Coronary artery (tissue), 2 donors: ENCODE results near the gene MED27.

Source experiments
- DNase-seq: peaks from one replicate; pipeline ENCODE4 v3.0.0-alpha.2; 2017; ENCODE audit warnings: low spot score
- H3K27ac ChIP-seq, 2 donors: fragments of 200-600 bp; sonication (generic); one replicate each; pipeline ENCODE4 v1.5.1; 2016 to 2019
- H3K4me3 ChIP-seq: fragments of 200-600 bp; sonication (generic); 2 replicates; pipeline ENCODE4 v1.5.1; 2016; ENCODE audit warnings: mild to moderate bottlenecking, moderate library complexity
- CTCF ChIP-seq: fragments of 200-600 bp; sonication (generic); IDR thresholded peaks from one replicate; pipeline ENCODE4 v1.5.1; 2019; ENCODE audit warnings: antibody characterized with exemption

The MED27 gene

DNA sequence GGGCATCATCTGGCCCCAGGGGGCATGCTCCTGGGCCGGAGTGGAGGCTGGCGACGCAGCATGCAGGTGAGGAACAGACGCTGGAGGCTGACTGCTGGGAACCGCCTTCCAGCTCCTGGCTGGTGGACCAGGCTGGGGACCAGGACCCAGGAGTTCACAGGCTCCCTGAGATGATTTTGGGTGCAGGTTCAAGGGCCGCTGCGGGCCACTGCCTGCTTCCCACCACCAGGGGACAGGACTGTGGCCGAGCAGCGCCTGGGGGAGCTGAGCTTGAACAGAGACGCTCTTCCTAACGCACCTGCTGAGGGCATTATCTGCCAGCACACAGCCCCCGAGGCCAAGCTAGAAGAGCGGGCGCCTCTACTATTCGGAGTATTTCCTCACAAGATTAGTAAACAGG is 207.7 kb downstream of the MED27 start:
- TF ChIP-seq CTCF: no peak
- no peak for DNase-seq
- no peak overlapping the region for H3K27ac ChIP-seq
- no peak overlapping the region for H3K4me3 ChIP-seq

- no peak for DNase-seq
- Histone ChIP-seq H3K27ac (no peak overlapping the region), H3K4me3 (no peak overlapping the region)
- TF ChIP-seq CTCF: no peak
These were observed 209.5 kb downstream of the MED27 start for GRCh38 chr9:131870156-131870555.

- Histone ChIP-seq H3K27ac (no peak overlapping the region), H3K4me3 (no peak overlapping the region)
- TF ChIP-seq CTCF: no peak
- DNase-seq: no peak
These were observed 210.3 kb downstream of the MED27 start for GRCh38 chr9:131869348-131869747.

- TF ChIP-seq CTCF: no peak
- H3K27ac ChIP-seq: no peak overlapping the region
- no peak overlapping the region for H3K4me3 ChIP-seq
- no peak for DNase-seq
These were observed 210.9 kb downstream of the MED27 start for GRCh38 chr9:131868766-131869165.

- DNase-seq: no peak
- Histone ChIP-seq H3K4me3 (no peak overlapping the region), H3K27ac (no peak overlapping the region)
- no peak for TF ChIP-seq CTCF
These were observed 212.0 kb downstream of the MED27 start for GRCh38 chr9:131867611-131868192.

GRCh38 chr9:131865446-131866195 is 214.0 kb downstream of the MED27 start:
- no peak for TF ChIP-seq CTCF
- no peak for DNase-seq
- H3K27ac ChIP-seq: no peak overlapping the region
- no peak overlapping the region for H3K4me3 ChIP-seq

DNA sequence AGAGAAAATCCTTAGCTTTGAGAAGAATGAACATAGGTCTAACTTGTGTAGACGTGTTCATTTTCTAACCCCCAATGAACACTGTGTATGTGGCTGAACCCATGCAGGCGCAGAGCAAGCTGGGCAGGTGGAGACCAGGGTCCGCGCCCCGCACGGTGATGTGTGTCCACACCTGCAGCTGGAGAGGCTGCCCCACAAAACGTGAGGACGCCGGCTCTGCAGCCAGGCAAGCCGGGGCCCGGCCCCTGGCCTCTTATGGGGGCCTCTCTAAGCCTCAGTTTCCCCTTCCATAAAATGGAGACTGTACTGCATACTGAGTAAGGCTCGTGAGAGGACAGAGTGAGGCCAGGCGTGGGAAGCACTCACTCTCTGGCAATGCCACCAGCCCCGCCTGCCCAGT is 215.1 kb downstream of the MED27 start:
- Histone ChIP-seq H3K4me3 (no peak overlapping the region), H3K27ac (no peak overlapping the region)
- no peak for TF ChIP-seq CTCF
- no peak for DNase-seq
